SK-N-SH (cell line): ENCODE measurements around the gene BDKRB2. TPM values are rescaled to one million over a fixed set of nuclear protein-coding genes. Genes with fewer than 3 reads are reported as not detected.
"Not testable (repeated sequence)": the region's sequence is repeated elsewhere in the genome, so short reads cannot be mapped to it uniquely, and the experiment has no call there.

Experiments
- CTCF ChIA-PET: fragments of 300-600, 350-600 bp; formaldehyde crosslinking; extraction: SDS; loops from one replicate; lab custom pipeline; 2021; lab: Yijun Ruan, JAX
- POLR2A ChIA-PET: fragments of 350-600 bp; sonication (Branson Sonifier 250); formaldehyde crosslinking; extraction: SDS; loops from one replicate; lab custom pipeline; 2020; ENCODE audit warnings: antibody characterized with exemption, inconsistent platforms; lab: Yijun Ruan, JAX
- DNase-seq: peaks from one replicate; pipeline ENCODE4 v3.0.0; 2012
- H2AFZ ChIP-seq: fragments of 200-600 bp; sonication (generic); 2 replicates; pipeline ENCODE4 v1.8.1; 2016; ENCODE audit warnings: antibody characterized with exemption, mild to moderate bottlenecking, low read depth
- H3F3A ChIP-seq: fragments of 200-600 bp; sonication (generic); replicated peaks from 2 replicates; pipeline ENCODE3; 2016; ENCODE audit warnings: antibody characterized with exemption, mild to moderate bottlenecking; ENCODE audit not compliant: insufficient read depth
- H3K27ac ChIP-seq, 2 experiments: fragments of 200-500 bp in 1 of 2; fragments of 200-600 bp in 1 of 2; sonication (Bioruptor generic) in 1 of 2; sonication (generic), shearing (Covaris generic) in 1 of 2; 2 replicates each; pipeline versions ENCODE4 v1.5.1 to v1.6.1; 2014 to 2016; ENCODE audit warnings: low read depth in 2 of 2, inconsistent platforms in 1 of 2, low read length in 1 of 2, mild to moderate bottlenecking in 1 of 2, mixed read lengths in 1 of 2
- H3K27me3 ChIP-seq: fragments of 200-600 bp; sonication (generic), shearing (Covaris generic); 2 replicates; pipeline ENCODE4 v1.6.1; 2016; ENCODE audit warnings: mixed run types; ENCODE audit not compliant: insufficient read depth
- H3K36me3 ChIP-seq, 2 experiments: fragments of 200-500 bp in 1 of 2; fragments of 200-600 bp in 1 of 2; sonication (Bioruptor generic) in 1 of 2; sonication (generic) in 1 of 2; replicated peaks in 1 of 2; 2 replicates each; pipeline versions ENCODE3 to v1.5.1; 2014 to 2016; ENCODE audit warnings: low read length in 1 of 2, mild to moderate bottlenecking in 1 of 2; ENCODE audit not compliant: insufficient read depth in 2 of 2, control insufficient read depth in 1 of 2
- H3K4me1 ChIP-seq, 2 experiments: fragments of 200-500 bp in 1 of 2; fragments of 200-600 bp in 1 of 2; sonication (Bioruptor generic) in 1 of 2; sonication (generic), shearing (Covaris generic) in 1 of 2; 2 replicates each; pipeline versions ENCODE4 v1.5.1 to v1.6.1; 2014 to 2016; ENCODE audit warnings: low read depth in 1 of 2, low read length in 1 of 2, mixed run types in 1 of 2; ENCODE audit not compliant: insufficient read depth in 2 of 2, control insufficient read depth in 1 of 2
- H3K4me2 ChIP-seq: fragments of 200-600 bp; sonication (generic), shearing (Covaris generic); 2 replicates; pipeline ENCODE4 v1.6.1; 2017; ENCODE audit warnings: mixed run types
- H3K4me3 ChIP-seq, 2 experiments: fragments of 200-500 bp in 1 of 2; fragments of 200-600 bp in 1 of 2; sonication (Bioruptor generic) in 1 of 2; sonication (generic), shearing (Covaris generic) in 1 of 2; 2 replicates each; pipeline versions ENCODE4 v1.5.1 to v1.8.1; 2014 to 2016; ENCODE audit warnings: low read depth in 2 of 2, inconsistent platforms in 1 of 2, low read length in 1 of 2, mild to moderate bottlenecking in 1 of 2, mixed read lengths in 1 of 2, moderate library complexity in 1 of 2
- H3K79me2 ChIP-seq: fragments of 200-600 bp; sonication (generic); 2 replicates; pipeline ENCODE4 v1.8.1; 2017; ENCODE audit warnings: mild to moderate bottlenecking; ENCODE audit not compliant: insufficient read depth
- H3K9ac ChIP-seq: fragments of 200-600 bp; sonication (generic); 2 replicates; pipeline ENCODE4 v1.6.1; 2017; ENCODE audit warnings: mixed run types
- H3K9me2 ChIP-seq: fragments of 200-600 bp; sonication (generic); 2 replicates; pipeline ENCODE4 v1.6.1; 2017; ENCODE audit warnings: mixed run types
- H3K9me3 ChIP-seq: fragments of 200-600 bp; sonication (generic); 2 replicates; pipeline ENCODE4 v1.6.1; 2017; ENCODE audit warnings: mixed run types, mild to moderate bottlenecking, moderate library complexity
- H4K20me1 ChIP-seq: fragments of 200-600 bp; sonication (generic); 2 replicates; pipeline ENCODE4 v1.6.1; 2017; ENCODE audit warnings: mild to moderate bottlenecking, mixed run types; ENCODE audit not compliant: insufficient read depth
- CTCF ChIP-seq: fragments of 200-600 bp; sonication (generic); IDR thresholded peaks from 2 replicates; pipeline ENCODE4 v1.6.1; 2017; ENCODE audit warnings: antibody characterized with exemption, mild to moderate bottlenecking, moderate library complexity
- REST ChIP-seq: IDR thresholded peaks from 2 replicates; pipeline ENCODE4 v1.6.1; 2012; ENCODE audit warnings: mild to moderate bottlenecking, low read depth, low read length, moderate library complexity
- SMC3 ChIP-seq: IDR thresholded peaks from 2 replicates; pipeline ENCODE4 v1.6.1; 2012; ENCODE audit warnings: low read depth, low read length, improper control_type of control experiment
- WGBS: methylation state at CpG from one replicate; pipeline ENCODE4 v1.1.6; 2017; ENCODE audit warnings: low lambda C conversion rate; 5-methylcytosine and 5-hydroxymethylcytosine counted together
- polyA plus RNA-seq, 3 experiments: library from polyadenylated mRNA; depleted of rRNA; stranded (reverse); fragments of >200 nt; gene quantifications; 2 replicates each; pipeline ENCODE4 v1.2.3, GENCODE V29; 2012

Gene BDKRB2
- polyA plus RNA-seq, 1 of the 3 experiments (the other 2 are of a cell fraction) = 4.8 TPM

GRCh38 chr14:96243785-96244184, 39.1 kb downstream of the BDKRB2 start:
- H3K27ac ChIP-seq = no peak overlapping the region
- H3K4me2 ChIP-seq = no peak overlapping the region
- no peak overlapping the region for H3K4me3 ChIP-seq
- no peak for TF ChIP-seq REST
- no peak overlapping the region for H3K9ac ChIP-seq
- WGBS = 71% methylated on average over 5 of the region's 5 CpGs
- peaks cover 2 to 7% of the 10 kb centered on the region in 2 experiments; a peak in 2 of 4 replicates for H3K4me1 ChIP-seq
- H3K36me3 ChIP-seq = peaks cover 0 to 5% of the 10 kb centered on the region in 2 experiments
- H4K20me1 ChIP-seq = no peaks in the 10 kb centered on the region
- H3F3A ChIP-seq = peaks cover 29% of the 10 kb centered on the region
- POLR2A ChIA-PET = no interaction called here
- DNase-seq = no peak
- CTCF ChIA-PET = interaction anchor here (1.3 kb wide), 1 partner anchor 143 kb away, joined by 3 read pairs; no protein-coding TSS in a partner anchor
- no peaks in the 10 kb centered on the region for H3K27me3 ChIP-seq
- H3K9me3 ChIP-seq = no peaks in the 10 kb centered on the region
- H2AFZ ChIP-seq = no peak overlapping the region
- no peaks in the 10 kb centered on the region for H3K79me2 ChIP-seq
- H3K9me2 ChIP-seq = no peaks in the 10 kb centered on the region

- H3K79me2 ChIP-seq, H3K36me3 ChIP-seq, H4K20me1 ChIP-seq, H3K9ac ChIP-seq, H3K9me3 ChIP-seq, POLR2A ChIA-PET, H3K27me3 ChIP-seq, DNase-seq, H3K4me3 ChIP-seq, H3K4me2 ChIP-seq, H2AFZ ChIP-seq, CTCF ChIA-PET, H3K9me2 ChIP-seq: not testable (repeated sequence)
- WGBS = 88% methylated on average over 3 of the region's 3 CpGs
- H3K4me1 ChIP-seq = peaks cover 5 to 17% of the 10 kb centered on the region in 2 experiments; a peak in 2 of 4 replicates
- H3F3A ChIP-seq = peaks cover 34% of the 10 kb centered on the region
- peak overlapping the region in 1 of 2 experiments; percentile 95; a peak in 2 of 4 replicates for H3K27ac ChIP-seq
These were observed 40.4 kb downstream of the BDKRB2 start for GRCh38 chr14:96245074-96245473.

GRCh38 chr14:96245710-96246538, 41.3 kb downstream of the BDKRB2 start:
- H3K27me3 ChIP-seq = no peaks in the 10 kb centered on the region
- ChIA-PET CTCF (no interaction called here), POLR2A (no interaction called here)
- peak overlapping the region; percentile 28; the same call in 1 of the 2 replicates for H3K4me2 ChIP-seq
- peak overlapping the region in 1 of 2 experiments; percentile 95; a peak in 3 of 4 replicates for H3K27ac ChIP-seq
- no peaks in the 10 kb centered on the region for H4K20me1 ChIP-seq
- H3K4me3 ChIP-seq = no peak overlapping the region
- no peaks in the 10 kb centered on the region for H3K9me3 ChIP-seq
- peak overlapping the region; percentile 43; the same call in 1 of the 2 replicates for H2AFZ ChIP-seq
- no peaks in the 10 kb centered on the region for H3K79me2 ChIP-seq
- H3K9me2 ChIP-seq = no peaks in the 10 kb centered on the region
- H3F3A ChIP-seq = peaks cover 34% of the 10 kb centered on the region
- 57% methylated on average over 3 of the region's 3 CpGs for WGBS
- peaks cover 0 to 5% of the 10 kb centered on the region in 2 experiments for H3K36me3 ChIP-seq
- H3K9ac ChIP-seq = peak overlapping the region; percentile 49; the same call in 1 of the 2 replicates
- peaks cover 5 to 17% of the 10 kb centered on the region in 2 experiments; a peak in 2 of 4 replicates for H3K4me1 ChIP-seq
- TF ChIP-seq REST (no peak), CTCF (peak; percentile 21; the same call in 1 of the 2 replicates), SMC3 (peak; percentile 1; the same call in 1 of the 2 replicates)
- DNase-seq = no peak
